Measurements from ENCODE around the gene CISD3.

DNA sequence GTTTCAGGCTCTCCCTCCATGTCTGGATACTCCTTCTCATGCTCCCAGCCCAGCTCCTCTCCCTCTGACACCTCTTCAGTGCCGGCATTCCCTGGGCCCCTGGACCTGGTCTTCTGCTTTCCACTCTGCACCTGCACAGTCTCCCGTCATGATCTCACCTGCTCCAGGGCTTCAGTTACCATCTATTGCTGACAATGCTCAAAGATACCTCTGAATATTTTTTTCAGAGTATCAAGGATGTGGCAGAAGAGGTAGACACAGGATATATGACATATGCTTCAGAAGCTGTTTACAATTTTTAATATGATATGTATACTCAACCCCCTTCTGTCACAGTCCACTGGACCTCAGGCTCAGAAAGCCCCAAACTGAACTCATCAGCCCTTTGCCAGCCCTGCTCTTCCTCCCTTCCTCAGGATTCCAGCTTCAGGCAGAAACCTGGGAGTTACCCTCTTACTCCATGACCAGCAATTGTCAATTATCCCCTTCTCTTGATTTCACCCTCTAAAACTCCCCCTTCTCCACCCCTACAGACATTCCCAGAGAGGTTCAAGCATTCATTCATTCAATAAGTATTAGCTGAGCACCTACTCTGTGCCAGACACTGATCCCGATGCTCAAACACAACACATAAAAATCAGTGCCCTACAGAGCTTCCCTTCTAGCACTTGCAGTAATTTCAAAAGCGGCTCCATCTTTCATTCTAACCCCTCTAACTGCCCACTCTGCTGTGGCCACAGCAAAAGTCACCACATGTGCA, 32.9 kb upstream of the CISD3 start:
- TF ChIP-seq, protein P1, sequence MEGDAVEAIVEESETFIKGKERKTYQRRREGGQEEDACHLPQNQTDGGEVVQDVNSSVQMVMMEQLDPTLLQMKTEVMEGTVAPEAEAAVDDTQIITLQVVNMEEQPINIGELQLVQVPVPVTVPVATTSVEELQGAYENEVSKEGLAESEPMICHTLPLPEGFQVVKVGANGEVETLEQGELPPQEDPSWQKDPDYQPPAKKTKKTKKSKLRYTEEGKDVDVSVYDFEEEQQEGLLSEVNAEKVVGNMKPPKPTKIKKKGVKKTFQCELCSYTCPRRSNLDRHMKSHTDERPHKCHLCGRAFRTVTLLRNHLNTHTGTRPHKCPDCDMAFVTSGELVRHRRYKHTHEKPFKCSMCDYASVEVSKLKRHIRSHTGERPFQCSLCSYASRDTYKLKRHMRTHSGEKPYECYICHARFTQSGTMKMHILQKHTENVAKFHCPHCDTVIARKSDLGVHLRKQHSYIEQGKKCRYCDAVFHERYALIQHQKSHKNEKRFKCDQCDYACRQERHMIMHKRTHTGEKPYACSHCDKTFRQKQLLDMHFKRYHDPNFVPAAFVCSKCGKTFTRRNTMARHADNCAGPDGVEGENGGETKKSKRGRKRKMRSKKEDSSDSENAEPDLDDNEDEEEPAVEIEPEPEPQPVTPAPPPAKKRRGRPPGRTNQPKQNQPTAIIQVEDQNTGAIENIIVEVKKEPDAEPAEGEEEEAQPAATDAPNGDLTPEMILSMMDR (IDR thresholded peaks at IDR 0.05), result no peak
- no peak for TF ChIP-seq EZH2 (IDR thresholded peaks at IDR 0.05; ENCODE audit: borderline replicate concordance, insufficient read depth, low read depth, low read length, poor library complexity, severe bottlenecking)
